Kidney (tissue), 14 donors: Measurements from ENCODE around the gene HMG20A. TPM values are rescaled to one million over a fixed set of nuclear protein-coding genes. Genes with fewer than 3 reads are reported as not detected.
A peak's percentile ranks its signal among the peaks of the same experiment; 100 is the strongest.

Source experiments
- DNase-seq, 5 donors: peaks; one replicate each; pipeline ENCODE4 v3.0.0-alpha.2; 2013 to 2020
- FAIRE-seq: peaks from 2 replicates; lab custom pipeline; 2012; peaks lifted over from hg19 to GRCh38; lab: Jason Lieb, UNC
- H3K27ac ChIP-seq, 2 donors: one replicate each; pipeline ENCODE4 v1.7.0; 2013; ENCODE audit warnings: low read depth in 2 of 2, low read length in 2 of 2, inconsistent platforms in 1 of 2
- H3K27me3 ChIP-seq: one replicate; pipeline ENCODE4 v1.7.1; 2013; ENCODE audit warnings: low read length, inconsistent platforms; ENCODE audit not compliant: control insufficient read depth, insufficient read depth
- H3K36me3 ChIP-seq, 3 donors: one replicate each; pipeline versions ENCODE4 v1.7.0 to v1.7.1; 2013; ENCODE audit warnings: low read length in 3 of 3, control low read depth in 1 of 3, inconsistent platforms in 1 of 3; ENCODE audit not compliant: insufficient read depth in 3 of 3, control insufficient read depth in 2 of 3
- H3K4me1 ChIP-seq, 3 donors: one replicate each; pipeline versions ENCODE4 v1.7.0 to v1.7.1; 2013; ENCODE audit warnings: low read length in 3 of 3, inconsistent platforms in 1 of 3, low read depth in 1 of 3; ENCODE audit not compliant: control insufficient read depth in 2 of 3, insufficient read depth in 2 of 3
- H3K4me3 ChIP-seq, 3 donors: one replicate each; pipeline versions ENCODE4 v1.7.0 to v1.8.1; 2013; ENCODE audit warnings: low read length in 3 of 3, control low read depth in 1 of 3, inconsistent platforms in 1 of 3
- H3K9ac ChIP-seq, 3 donors: one replicate each; pipeline versions ENCODE4 v1.7.0 to v1.7.1; 2013; ENCODE audit warnings: low read length in 3 of 3, control low read depth in 1 of 3, inconsistent platforms in 1 of 3
- H3K9me3 ChIP-seq, 3 donors: one replicate each; pipeline versions ENCODE4 v1.7.0 to v1.7.1; 2013; ENCODE audit warnings: low read length in 3 of 3, control low read depth in 1 of 3, inconsistent platforms in 1 of 3; ENCODE audit not compliant: control insufficient read depth in 2 of 3, insufficient read depth in 1 of 3
- intact Hi-C: fragments of 100-400 bp; cut with DNase I; formaldehyde crosslinking; loops from one replicate; pipeline ENCODE4 v1.11.1; 2022
- polyA plus RNA-seq: library from polyadenylated mRNA; stranded (reverse); fragments of 350-450 nt; fragmentation: Illumina TruSeq; extraction: RNeasy Lipid Tissue Mini Kit (QIAGEN cat#74804); gene quantifications from one replicate; pipeline ENCODE4 v1.2.3, GENCODE V29; 2014; ENCODE audit warnings: low read depth, low replicate concordance; ENCODE audit not compliant: insufficient read depth
- total RNA-seq: library from RNA; stranded (reverse); fragmentation: NEBNext Ultra II Directional; extraction: Animal tissue kit (Norgen Biotek cat#: 25700); gene quantifications from one replicate; pipeline ENCODE4 v1.2.1, GENCODE V29; 2021
- TF ChIP-seq, protein P1 (sequence below): IDR thresholded peaks from 3 replicates; pipeline ENCODE4 v1.5.1; 2012; ENCODE audit warnings: mild to moderate bottlenecking, moderate library complexity, borderline replicate concordance; ENCODE audit not compliant: insufficient read depth; ENCODE audit errors: extremely low read depth
- donor health status: control.
- donor health status: control.
- donor health status: control.
- donor health status: control.
- donor health status: control.
- donor health status: DM: yes; HTN: yes; CAD: no.
- donor health status: Normal renal cell carcinoma (clear cell type).

The HMG20A gene
- total and polyA plus RNA-seq, 2 donors from 2014 or later, result 16.8 to 38.7 TPM

DNA sequence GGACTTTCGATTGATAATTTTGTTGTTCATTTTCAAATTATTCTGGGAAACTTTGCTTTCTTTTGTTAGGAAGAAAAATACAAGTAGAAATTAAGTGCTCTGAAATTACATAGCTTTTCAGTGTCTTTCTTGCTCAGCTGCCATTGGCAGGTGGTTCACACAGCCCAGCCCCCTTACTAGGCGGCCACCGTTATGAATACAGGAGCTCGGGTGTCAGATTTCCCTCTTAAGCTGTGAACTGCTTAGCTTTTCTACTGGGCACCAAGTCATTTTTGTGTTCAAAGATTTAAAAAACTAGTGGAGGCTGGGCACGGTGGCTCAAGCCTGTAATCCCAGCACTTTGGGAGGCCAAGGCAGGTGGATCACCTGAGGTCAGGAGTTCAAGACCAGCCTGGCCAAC is 55.2 kb downstream of the HMG20A start:
- H3K27ac ChIP-seq, result no peak overlapping the region
- H3K36me3 ChIP-seq, result peaks cover 11 to 42% (median 12%) of the 10 kb centered on the region in 3 donors

DNA sequence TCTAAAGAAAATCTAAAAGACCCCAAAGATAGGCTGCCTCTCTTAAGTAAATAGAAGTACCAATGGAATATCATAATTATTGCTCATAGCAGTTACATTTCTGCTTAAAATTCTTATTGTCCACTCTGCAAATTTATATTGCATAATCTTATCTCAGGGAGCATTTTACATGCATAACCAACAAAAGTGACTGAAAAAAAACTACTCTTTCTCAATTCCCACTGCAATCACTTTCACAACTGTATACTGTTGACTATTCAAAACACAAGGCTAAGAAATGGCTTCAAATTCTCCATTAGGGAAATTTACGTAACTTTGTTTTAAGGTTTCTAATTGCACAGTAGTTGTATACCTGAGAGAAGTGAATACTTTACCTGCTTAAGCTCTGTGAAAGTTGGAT is 56.3 kb downstream of the HMG20A start:
- no peaks in the 10 kb centered on the region for H3K27me3 ChIP-seq
- intact Hi-C loops, result no loop called here
- FAIRE-seq, result no peak
- H3K4me1 ChIP-seq, result peaks cover 0 to 6% (median 0%) of the 10 kb centered on the region in 3 donors
- no peaks in the 10 kb centered on the region for H3K9me3 ChIP-seq
- TF ChIP-seq, protein P1, sequence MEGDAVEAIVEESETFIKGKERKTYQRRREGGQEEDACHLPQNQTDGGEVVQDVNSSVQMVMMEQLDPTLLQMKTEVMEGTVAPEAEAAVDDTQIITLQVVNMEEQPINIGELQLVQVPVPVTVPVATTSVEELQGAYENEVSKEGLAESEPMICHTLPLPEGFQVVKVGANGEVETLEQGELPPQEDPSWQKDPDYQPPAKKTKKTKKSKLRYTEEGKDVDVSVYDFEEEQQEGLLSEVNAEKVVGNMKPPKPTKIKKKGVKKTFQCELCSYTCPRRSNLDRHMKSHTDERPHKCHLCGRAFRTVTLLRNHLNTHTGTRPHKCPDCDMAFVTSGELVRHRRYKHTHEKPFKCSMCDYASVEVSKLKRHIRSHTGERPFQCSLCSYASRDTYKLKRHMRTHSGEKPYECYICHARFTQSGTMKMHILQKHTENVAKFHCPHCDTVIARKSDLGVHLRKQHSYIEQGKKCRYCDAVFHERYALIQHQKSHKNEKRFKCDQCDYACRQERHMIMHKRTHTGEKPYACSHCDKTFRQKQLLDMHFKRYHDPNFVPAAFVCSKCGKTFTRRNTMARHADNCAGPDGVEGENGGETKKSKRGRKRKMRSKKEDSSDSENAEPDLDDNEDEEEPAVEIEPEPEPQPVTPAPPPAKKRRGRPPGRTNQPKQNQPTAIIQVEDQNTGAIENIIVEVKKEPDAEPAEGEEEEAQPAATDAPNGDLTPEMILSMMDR, result no peak
- no peak overlapping the region for H3K27ac ChIP-seq
- DNase-seq, result no peak
- peaks cover 7 to 36% (median 8%) of the 10 kb centered on the region in 3 donors for H3K36me3 ChIP-seq
- no peak overlapping the region for H3K4me3 ChIP-seq
- no peak overlapping the region for H3K9ac ChIP-seq

More for the DNA sequence above, 55.2 kb downstream of the HMG20A start:
- Histone ChIP-seq H3K9ac (no peak overlapping the region), H3K9me3 (no peaks in the 10 kb centered on the region), H3K4me1 (peaks cover 0 to 2% (median 0%) of the 10 kb centered on the region in 3 donors), H3K27me3 (no peaks in the 10 kb centered on the region), H3K4me3 (no peak overlapping the region)
- DNase-seq (peak in 2 of 5 donors; percentile 35 to 42), FAIRE-seq (no peak)
- TF ChIP-seq, protein P1, result no peak
- intact Hi-C loops, result no loop called here

DNA sequence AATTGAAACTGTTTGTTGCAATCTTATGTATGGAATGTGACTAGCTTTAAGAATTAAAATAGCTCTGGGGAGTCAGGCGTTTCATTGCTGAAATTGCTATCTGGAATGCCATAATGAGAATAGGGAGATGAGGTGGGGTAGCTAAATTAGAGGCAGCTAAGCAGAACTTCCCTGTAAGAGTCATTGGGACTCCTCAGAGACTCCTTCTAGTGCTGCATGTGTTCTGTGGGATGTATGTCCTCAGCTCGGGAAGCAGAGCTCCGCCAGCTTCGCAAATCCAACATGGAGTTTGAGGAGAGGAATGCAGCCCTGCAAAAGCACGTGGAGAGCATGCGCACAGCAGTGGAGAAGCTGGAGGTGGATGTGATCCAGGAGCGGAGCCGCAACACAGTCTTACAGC is 57.4 kb downstream of the HMG20A start:
- intact Hi-C loops, result no loop called here
- no peak for FAIRE-seq

More for the DNA sequence above, 57.4 kb downstream of the HMG20A start:
- Histone ChIP-seq H3K9ac (no peak overlapping the region), H3K9me3 (no peaks in the 10 kb centered on the region), H3K36me3 (peaks cover 3 to 40% (median 9%) of the 10 kb centered on the region in 3 donors), H3K27ac (no peak overlapping the region), H3K4me3 (no peak overlapping the region), H3K4me1 (peaks cover 0 to 6% (median 0%) of the 10 kb centered on the region in 3 donors), H3K27me3 (no peaks in the 10 kb centered on the region)
- DNase-seq, result no peak
- TF ChIP-seq, protein P1, result no peak
